Stimulated activated CD8-positive, alpha-beta memory T cell treated with anti-CD3 and anti-CD28 coated beads, Interleukin-4, amount 100 ng/mL, for 4 hours (primary cell): ENCODE results near the gene LSAMP.
"Not testable (repeated sequence)": the region's sequence is repeated elsewhere in the genome, so short reads cannot be mapped to it uniquely, and the experiment has no call there.

Source experiments
- DNase-seq, 2 donors: peaks; one replicate each; pipeline ENCODE4 v3.0.0-alpha.2; 2020; ENCODE audit warnings: low read depth in 2 of 2, low spot score in 1 of 2

Gene LSAMP

GRCh38 chr3:115783938-115784738 lies 661.1 kb downstream of the LSAMP start:
- DNase-seq, result peak; percentile 88 to 89

DNA sequence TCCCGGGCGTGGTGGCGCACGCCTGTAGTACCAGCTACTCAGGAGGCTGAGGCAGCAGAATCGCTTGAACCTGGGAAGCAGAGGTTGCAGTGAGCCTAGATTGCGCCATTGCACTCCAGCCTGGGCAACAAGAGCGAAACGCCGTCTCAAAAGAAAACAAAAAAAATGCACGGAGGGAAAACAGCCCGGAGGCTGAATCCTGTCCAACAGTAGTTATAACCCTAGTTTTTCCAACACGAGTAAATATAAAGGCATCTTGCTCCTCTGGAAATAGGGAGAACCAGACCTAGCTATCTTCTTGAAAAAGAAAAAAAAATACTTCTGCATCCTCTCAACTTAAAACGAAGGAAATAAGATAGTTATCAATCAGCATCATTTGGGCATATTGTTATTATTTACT lies 661.9 kb downstream of the LSAMP start:
- DNase-seq, result not testable (repeated sequence)

GRCh38 chr3:115779011-115779410 lies 666.3 kb downstream of the LSAMP start:
- no peak for DNase-seq

DNA sequence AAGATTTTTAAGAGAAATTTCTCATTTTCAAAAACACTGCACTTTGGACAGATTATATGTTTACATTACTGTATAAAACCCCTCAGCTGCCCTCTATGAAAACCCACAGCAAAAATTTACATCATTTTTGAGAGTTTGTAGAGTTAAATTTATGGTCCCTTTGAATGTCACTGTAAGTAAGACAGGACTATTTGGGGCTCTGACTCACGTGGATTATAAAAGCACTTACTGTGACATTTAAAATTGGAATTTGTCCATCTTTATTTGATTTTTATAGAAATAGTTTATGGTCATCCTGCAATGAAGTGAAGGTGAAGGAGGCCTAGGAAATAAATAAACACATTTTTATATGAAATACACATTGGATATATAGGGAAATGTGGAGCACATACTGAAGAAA lies 672.3 kb downstream of the LSAMP start:
- no peak for DNase-seq

DNA sequence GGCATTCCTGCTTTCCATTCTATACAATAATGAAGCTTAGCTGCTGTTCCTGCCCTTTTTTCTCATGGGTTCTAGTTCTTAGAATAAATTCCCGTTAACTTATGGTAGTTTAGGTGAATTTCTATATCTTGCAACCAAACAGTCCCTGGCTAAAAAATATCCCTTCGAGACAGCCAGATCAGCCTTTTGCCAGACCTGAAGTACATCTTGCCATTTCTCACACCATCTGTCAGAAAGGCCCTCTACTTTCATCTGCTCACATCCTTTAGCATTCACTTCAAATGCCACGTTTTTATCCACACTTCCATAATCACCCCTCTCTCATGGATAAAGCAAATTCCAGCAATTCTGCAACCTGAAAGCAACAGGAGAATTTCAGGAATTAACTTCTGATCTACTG lies 676.6 kb downstream of the LSAMP start:
- no peak for DNase-seq

DNA sequence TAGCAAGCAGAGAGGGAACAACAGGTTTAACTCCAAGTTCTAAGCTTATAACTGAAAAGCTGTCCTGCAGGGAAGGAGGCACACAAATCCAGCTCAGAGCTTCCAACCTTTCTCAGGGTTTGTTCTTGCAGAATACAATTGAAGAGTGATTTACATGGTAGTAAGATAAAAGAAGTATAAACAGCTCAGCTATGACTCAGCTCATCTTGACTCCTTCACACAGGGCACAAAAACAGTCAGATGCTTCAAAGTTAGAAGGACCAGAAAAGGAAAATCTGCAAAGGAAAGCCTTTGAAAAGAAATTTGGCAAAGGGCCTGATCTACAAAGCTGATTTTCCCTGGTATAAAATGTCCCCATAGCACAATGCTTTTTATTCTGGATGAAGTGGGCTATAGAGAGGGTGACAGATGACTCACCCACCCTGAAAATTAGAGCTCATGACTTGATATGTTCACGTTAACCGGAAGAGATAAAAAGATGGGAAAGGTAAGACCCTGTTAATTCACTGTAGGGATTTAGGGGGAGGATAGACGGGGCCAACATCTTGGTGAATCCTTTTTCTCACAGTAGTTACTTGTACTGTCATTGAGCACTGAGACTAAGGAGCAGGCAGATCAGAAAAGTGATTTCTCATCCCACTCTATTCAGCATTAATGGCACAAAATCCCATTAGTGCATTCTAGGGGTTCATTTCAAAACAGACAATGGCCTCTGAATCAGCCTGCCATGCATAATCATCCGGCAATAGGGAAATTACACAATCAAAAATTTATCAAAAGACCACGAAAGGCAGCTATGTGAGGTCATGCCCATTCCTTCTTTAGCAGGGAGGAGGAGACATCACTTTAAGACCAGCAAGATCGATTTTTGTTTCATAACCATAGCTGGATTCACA lies 678.5 kb downstream of the LSAMP start:
- DNase-seq, result no peak

DNA sequence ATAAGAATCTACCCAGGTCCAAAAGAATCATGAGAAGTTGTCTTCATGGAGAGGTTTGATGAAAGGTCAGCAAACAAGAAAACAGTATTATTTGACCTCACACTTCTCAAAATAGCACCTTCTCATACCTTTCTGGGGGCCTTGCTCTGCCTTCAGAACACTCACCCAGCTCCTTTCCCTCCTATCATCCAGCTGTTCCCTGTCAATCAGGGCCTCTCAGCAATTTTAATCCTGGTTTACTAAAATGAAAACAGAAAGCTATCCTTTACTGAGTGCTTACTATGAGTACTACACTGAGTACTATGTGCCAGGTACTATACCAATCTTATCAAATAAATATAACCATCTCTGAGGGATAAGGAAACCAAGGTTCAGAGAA lies 683.4 kb downstream of the LSAMP start:
- DNase-seq, result no peak

DNA sequence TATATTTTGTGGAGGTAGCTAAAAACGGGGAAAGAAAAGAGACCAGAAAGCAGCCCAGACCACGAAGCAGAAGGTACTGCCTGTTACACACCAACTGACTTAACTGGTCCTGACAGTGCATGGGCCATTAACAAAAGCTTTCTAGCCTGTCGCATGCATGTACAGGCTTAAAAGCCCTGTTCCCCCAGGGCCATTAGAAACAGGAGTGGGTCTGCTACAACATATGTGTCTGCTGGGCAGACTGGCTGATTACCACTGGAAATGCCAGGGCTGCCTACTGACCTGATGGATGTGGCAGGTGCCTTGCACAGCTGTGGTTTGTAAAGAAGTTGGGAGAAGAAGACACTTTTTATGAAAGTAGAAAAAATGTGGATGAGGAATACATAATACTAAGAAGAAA lies 684.6 kb downstream of the LSAMP start:
- no peak for DNase-seq

DNA sequence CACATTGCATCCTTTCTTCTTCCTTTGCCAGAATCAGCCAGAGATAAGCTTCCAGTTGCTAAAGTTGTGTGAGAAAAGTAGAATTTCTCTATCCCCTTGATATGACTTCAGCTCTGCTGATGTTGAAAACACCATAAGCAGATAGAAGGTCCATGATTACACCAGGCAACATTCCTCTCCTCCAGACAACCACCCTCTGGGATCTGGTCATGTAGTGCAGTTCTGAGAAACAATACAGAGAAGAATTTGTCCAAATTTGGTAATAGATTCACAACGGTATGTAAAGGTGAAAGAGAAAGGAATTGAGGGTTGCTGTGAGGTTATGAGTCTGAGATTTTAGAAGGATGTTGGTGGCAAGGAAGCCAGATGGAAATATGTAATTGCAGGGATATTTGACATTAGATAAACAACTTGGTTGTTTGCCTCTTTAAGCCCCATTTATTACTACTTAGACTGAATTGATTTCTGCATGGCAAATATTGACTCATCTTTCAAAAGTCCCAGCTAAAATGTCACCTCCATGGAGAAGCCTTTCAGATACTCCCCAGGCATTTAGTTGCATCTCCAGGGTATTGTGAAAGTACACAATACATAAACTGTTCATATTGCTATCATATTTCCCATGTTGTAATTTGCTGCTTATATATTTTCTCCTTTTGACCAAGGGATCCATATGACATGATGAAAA lies 687.1 kb downstream of the LSAMP start:
- no peak for DNase-seq

GRCh38 chr3:115752978-115753377 lies 692.3 kb downstream of the LSAMP start:
- DNase-seq, result not testable (repeated sequence)
